Retinal pigment epithelial cell (primary cell): ENCODE data around the gene CDX2.
A peak's percentile ranks its signal among the peaks of the same experiment; 100 is the strongest.

Experiments
- DNase-seq: peaks from one replicate; pipeline ENCODE4 v3.0.0-alpha.2; 2010; ENCODE audit warnings: low read depth
- H3K4me3 ChIP-seq: 2 replicates; pipeline ENCODE4 v1.5.1; 2011; ENCODE audit warnings: mild to moderate bottlenecking, low read length, control low read depth, moderate library complexity
- CTCF ChIP-seq: conservative IDR thresholded peaks from 2 replicates; pipeline ENCODE4 v1.5.1; 2011; ENCODE audit warnings: low read depth, low read length, control low read depth, inconsistent platforms

CDX2 gene

GRCh38 chr13:28002886-28003698 is 34.0 kb upstream of the CDX2 start:
- DNase-seq = no peak
- no peak for TF ChIP-seq CTCF
- H3K4me3 ChIP-seq = no peak overlapping the region

GRCh38 chr13:28001837-28002473 is 32.8 kb upstream of the CDX2 start:
- TF ChIP-seq CTCF = no peak
- no peak overlapping the region for H3K4me3 ChIP-seq
- no peak for DNase-seq

- DNase-seq = no peak
- TF ChIP-seq CTCF = no peak
- H3K4me3 ChIP-seq = no peak overlapping the region
These were observed 31.9 kb upstream of the CDX2 start for GRCh38 chr13:28001049-28001448.

GRCh38 chr13:28000567-28000966 is 31.5 kb upstream of the CDX2 start:
- no peak for DNase-seq

GRCh38 chr13:27997904-27998522 is 28.9 kb upstream of the CDX2 start:
- DNase-seq = no peak
- TF ChIP-seq CTCF = peak; percentile 62
- no peak overlapping the region for H3K4me3 ChIP-seq

More at GRCh38 chr13:28000567-28000966, 31.5 kb upstream of the CDX2 start:
- TF ChIP-seq CTCF = no peak
- H3K4me3 ChIP-seq = no peak overlapping the region

- no peak for DNase-seq
- no peak overlapping the region for H3K4me3 ChIP-seq
- no peak for TF ChIP-seq CTCF
These were observed 22.8 kb upstream of the CDX2 start for GRCh38 chr13:27991881-27992280.
